CD14-positive monocyte (primary cell): ENCODE data around the gene ZWILCH. TPM values are rescaled to one million over a fixed set of nuclear protein-coding genes. Genes with fewer than 3 reads are reported as not detected.

Source experiments
- DNase-seq, 3 donors: peaks; one replicate each; pipeline ENCODE4 v3.0.0-alpha.2; 2011 to 2022
- H2AFZ ChIP-seq: 2 replicates; pipeline ENCODE4 v1.6.0; 2012; ENCODE audit warnings: mild to moderate bottlenecking, low read depth, low read length, inconsistent platforms; ENCODE audit not compliant: insufficient read depth, poor library complexity, severe bottlenecking
- H3K27ac ChIP-seq, 2 donors: 1 replicate in 1 of 2; 2 replicates in 1 of 2; pipeline ENCODE4 v1.5.1; 2012 to 2013; ENCODE audit warnings: low read length in 2 of 2, control low read depth in 1 of 2, inconsistent platforms in 1 of 2, low read depth in 1 of 2, mild to moderate bottlenecking in 1 of 2
- H3K27me3 ChIP-seq, 2 donors: one replicate each; pipeline versions ENCODE4 v1.6.0 to v1.6.1; 2011 to 2013; ENCODE audit warnings: low read length in 2 of 2; ENCODE audit not compliant: control insufficient read depth in 2 of 2, insufficient read depth in 2 of 2
- H3K36me3 ChIP-seq, 2 donors: replicated peaks in 1 of 2; 1 replicate in 1 of 2; 2 replicates in 1 of 2; pipeline versions ENCODE4 v1.5.1 to v1.6.1; 2012 to 2013; ENCODE audit warnings: low read length in 2 of 2, control low read depth in 1 of 2, inconsistent platforms in 1 of 2, mild to moderate bottlenecking in 1 of 2; ENCODE audit not compliant: insufficient read depth in 2 of 2, control insufficient read depth in 1 of 2
- H3K4me1 ChIP-seq, 2 donors: 1 replicate in 1 of 2; 2 replicates in 1 of 2; pipeline versions ENCODE4 v1.5.1 to v1.6.1; 2012 to 2013; ENCODE audit warnings: low read length in 2 of 2, control low read depth in 1 of 2, inconsistent platforms in 1 of 2, mild to moderate bottlenecking in 1 of 2, moderate library complexity in 1 of 2; ENCODE audit not compliant: insufficient read depth in 2 of 2, control insufficient read depth in 1 of 2
- H3K4me2 ChIP-seq: replicated peaks from 2 replicates; pipeline ENCODE3; 2012; ENCODE audit warnings: low read length, moderate library complexity, mild to moderate bottlenecking; ENCODE audit not compliant: poor library complexity, severe bottlenecking; ENCODE audit errors: extremely low read depth
- H3K4me3 ChIP-seq, 3 experiments: fragments of 200-600 bp in 1 of 3; sonication (generic) in 1 of 3; replicated peaks in 1 of 3; 1 replicate in 2 of 3; 2 replicates in 1 of 3; pipeline ENCODE4 v1.5.1; 2011 to 2013; ENCODE audit warnings: low read length in 3 of 3, mild to moderate bottlenecking in 3 of 3, control low read depth in 2 of 3, low read depth in 2 of 3, inconsistent platforms in 1 of 3, moderate library complexity in 1 of 3
- H3K79me2 ChIP-seq: 2 replicates; pipeline ENCODE4 v1.6.0; 2012; ENCODE audit warnings: mild to moderate bottlenecking, control low read depth, inconsistent platforms, low read length, moderate library complexity; ENCODE audit not compliant: insufficient read depth
- H3K9ac ChIP-seq: 2 replicates; pipeline ENCODE4 v1.6.0; 2017; ENCODE audit warnings: low read length, mild to moderate bottlenecking; ENCODE audit not compliant: insufficient read depth, poor library complexity, severe bottlenecking
- H3K9me3 ChIP-seq, 2 donors: replicated peaks in 1 of 2; 1 replicate in 1 of 2; 2 replicates in 1 of 2; pipeline versions ENCODE4 v1.5.1 to v1.6.1; 2012 to 2013; ENCODE audit warnings: low read length in 2 of 2, control low read depth in 1 of 2; ENCODE audit not compliant: control insufficient read depth in 1 of 2, insufficient read depth in 1 of 2
- H4K20me1 ChIP-seq: 2 replicates; pipeline ENCODE4 v1.6.0; 2012; ENCODE audit warnings: mild to moderate bottlenecking, low read length, control low read depth, moderate library complexity; ENCODE audit not compliant: insufficient read depth
- H3K27ac Mint-ChIP-seq, 7 donors: one replicate each; pipeline ENCODE4 v1.8.0; 2020; ENCODE audit warnings: mild to moderate bottlenecking in 7 of 7, mixed read lengths in 7 of 7, moderate library complexity in 6 of 7, inconsistent platforms in 2 of 7
- H3K27me3 Mint-ChIP-seq, 3 donors: one replicate each; pipeline ENCODE4 v1.8.0; 2021 to 2022; ENCODE audit warnings: low read depth in 3 of 3, mild to moderate bottlenecking in 3 of 3, mixed read lengths in 3 of 3, moderate library complexity in 3 of 3, inconsistent platforms in 1 of 3
- H3K36me3 Mint-ChIP-seq, 2 donors: one replicate each; pipeline ENCODE4 v1.8.0; 2020; ENCODE audit warnings: mixed read lengths in 2 of 2, inconsistent platforms in 1 of 2, mild to moderate bottlenecking in 1 of 2
- H3K4me1 Mint-ChIP-seq: one replicate; pipeline ENCODE4 v1.8.0; 2020; ENCODE audit warnings: mild to moderate bottlenecking, mixed read lengths
- H3K4me3 Mint-ChIP-seq, 2 donors: one replicate each; pipeline ENCODE4 v1.8.0; 2020; ENCODE audit warnings: mild to moderate bottlenecking in 2 of 2, mixed read lengths in 2 of 2, moderate library complexity in 1 of 2
- H3K9me3 Mint-ChIP-seq, 7 donors: one replicate each; pipeline ENCODE4 v1.8.0; 2020 to 2022; ENCODE audit warnings: mixed read lengths in 7 of 7, mild to moderate bottlenecking in 6 of 7, moderate library complexity in 6 of 7, inconsistent platforms in 2 of 7
- CTCF ChIP-seq: fragments of 200-600 bp; IDR thresholded peaks from one replicate; pipeline ENCODE4 v1.8.0; 2022; ENCODE audit warnings: antibody characterized with exemption, mild to moderate bottlenecking
- WGBS: methylation state at CpG from one replicate; pipeline ENCODE4 v1.1.5; 2013; ENCODE audit warnings: missing lambda C conversion rate; ENCODE audit not compliant: insufficient coverage; 5-methylcytosine and 5-hydroxymethylcytosine counted together
- intact Hi-C, 2 donors: fragments of 100-400 bp; cut with micrococcal nuclease; formaldehyde crosslinking; loops; one replicate each; pipeline versions ENCODE4 v1.15.0 to v1.15.1; 2023
- polyA plus RNA-seq, 3 donors: library from polyadenylated mRNA; depleted of rRNA in 1 of 3; unstranded in 2 of 3; stranded (reverse) in 1 of 3; fragments of 300-500 nt in 2 of 3; fragments of >200 nt in 1 of 3; fragmentation: Illumina TruSeq in 2 of 3; gene quantifications; 1 replicate in 2 of 3; 2 replicates in 1 of 3; pipeline ENCODE4 v1.2.3, GENCODE V29; 2012 to 2021

ZWILCH gene
- polyA plus RNA-seq, 3 donors: 1.4 to 3.1 (median 2.4) TPM

- no peaks in the 10 kb centered on the region for H3K36me3 ChIP-seq
- H3K4me1 ChIP-seq: peaks cover 0 to 1% of the 10 kb centered on the region in 2 donors
- no peak overlapping the region for H3K4me2 ChIP-seq
- peaks cover 0 to 6% (median 0%) of the 10 kb centered on the region in 3 donors for H3K27me3 Mint-ChIP-seq
- H3K4me3 Mint-ChIP-seq: no peak overlapping the region
- H3K27ac ChIP-seq: no peak overlapping the region
- no peaks in the 10 kb centered on the region for H3K27me3 ChIP-seq
- TF ChIP-seq CTCF: no peak
- no peaks in the 10 kb centered on the region for H4K20me1 ChIP-seq
- peaks cover 0 to 8% (median 0%) of the 10 kb centered on the region in 7 donors for H3K9me3 Mint-ChIP-seq
- H3K9ac ChIP-seq: no peak overlapping the region
- peaks cover 0 to 3% of the 10 kb centered on the region in 2 donors for H3K9me3 ChIP-seq
- no peak for DNase-seq
- H3K36me3 Mint-ChIP-seq: no peaks in the 10 kb centered on the region
- intact Hi-C loops: no loop called here
- no peak overlapping the region for H3K4me3 ChIP-seq
- H2AFZ ChIP-seq: no peak overlapping the region
- peaks cover 2% of the 10 kb centered on the region for H3K4me1 Mint-ChIP-seq
- no peak overlapping the region for H3K27ac Mint-ChIP-seq
- no CpG with 5 or more reads among the region's 4 CpGs for WGBS
- no peaks in the 10 kb centered on the region for H3K79me2 ChIP-seq
These were observed 67.0 kb downstream of the ZWILCH start for GRCh38 chr15:66572146-66572545.

GRCh38 chr15:66573348-66573718 is 68.2 kb downstream of the ZWILCH start:
- Histone ChIP-seq H3K79me2 (no peaks in the 10 kb centered on the region), H3K9ac (no peak overlapping the region), H3K4me1 (peaks cover 0 to 6% of the 10 kb centered on the region in 2 donors), H3K4me3 (no peak overlapping the region), H3K27me3 (no peaks in the 10 kb centered on the region), H3K4me2 (no peak overlapping the region), H3K9me3 (peaks cover 0 to 3% of the 10 kb centered on the region in 2 donors), H4K20me1 (no peaks in the 10 kb centered on the region), H3K27ac (no peak overlapping the region), H3K36me3 (no peaks in the 10 kb centered on the region), H2AFZ (no peak overlapping the region)
- no peaks in the 10 kb centered on the region for H3K36me3 Mint-ChIP-seq
- H3K4me3 Mint-ChIP-seq: no peak overlapping the region
- no peak overlapping the region for H3K27ac Mint-ChIP-seq
- intact Hi-C loops: no loop called here
- DNase-seq: no peak
- peaks cover 0 to 6% (median 2%) of the 10 kb centered on the region in 3 donors for H3K27me3 Mint-ChIP-seq
- 90% methylated on average over 5 of the region's 7 CpGs for WGBS
- peaks cover 4% of the 10 kb centered on the region for H3K4me1 Mint-ChIP-seq
- TF ChIP-seq CTCF: no peak
- peaks cover 0 to 8% (median 0%) of the 10 kb centered on the region in 7 donors for H3K9me3 Mint-ChIP-seq
